Upper lobe of left lung (tissue), 6 donors: ENCODE results near the gene CUBN. TPM values are rescaled to one million over a fixed set of nuclear protein-coding genes. Genes with fewer than 3 reads are reported as not detected.

Source experiments
- ATAC-seq, 2 donors: fragments of 200-7000 bp; cut with Tn5 transposase; one replicate each; pipeline ENCODE4 v1.9.1; 2022; ENCODE audit warnings: mild to moderate bottlenecking in 2 of 2, moderate library complexity in 2 of 2; ENCODE audit not compliant: low FRiP score in 2 of 2
- DNase-seq, 2 donors: peaks; one replicate each; pipeline ENCODE4 v3.0.0-alpha.2; 2019 to 2020
- H3K27ac ChIP-seq, 4 donors: fragments of 200-600 bp; sonication (generic); one replicate each; pipeline ENCODE4 v1.5.1; 2016 to 2019
- H3K27me3 ChIP-seq, 4 donors: fragments of 200-600 bp; sonication (generic); one replicate each; pipeline ENCODE4 v1.5.1; 2017 to 2019
- H3K36me3 ChIP-seq, 4 donors: fragments of 200-600 bp; sonication (generic); one replicate each; pipeline ENCODE4 v1.5.1; 2016 to 2019
- H3K4me1 ChIP-seq, 4 donors: fragments of 200-600 bp; sonication (generic); one replicate each; pipeline ENCODE4 v1.5.1; 2018 to 2019
- H3K4me3 ChIP-seq, 4 donors: fragments of 200-600 bp; sonication (generic); one replicate each; pipeline ENCODE4 v1.5.1; 2017 to 2019; ENCODE audit warnings: mild to moderate bottlenecking in 2 of 4, moderate library complexity in 1 of 4
- H3K9me3 ChIP-seq, 4 donors: fragments of 200-600 bp; sonication (generic); one replicate each; pipeline ENCODE4 v1.5.1; 2018 to 2019
- CTCF ChIP-seq, 6 experiments: fragments of 450-650 bp in 4 of 6; fragments of 200-600 bp in 2 of 6; sonication (generic) in 2 of 6; IDR thresholded peaks; one replicate each; pipeline ENCODE4 v1.5.1; 2016 to 2019; ENCODE audit warnings: antibody characterized with exemption in 6 of 6
- EP300 ChIP-seq, 4 donors: sonication (generic); formaldehyde crosslinking; IDR thresholded peaks; one replicate each; pipeline ENCODE4 v1.5.1; 2017; ENCODE audit warnings: antibody characterized with exemption in 4 of 4, control low read depth in 2 of 4
- POLR2A ChIP-seq, 4 donors: fragments of 450-650 bp; IDR thresholded peaks; one replicate each; pipeline ENCODE4 v1.5.1; 2016 to 2017; ENCODE audit warnings: antibody characterized with exemption in 4 of 4, mild to moderate bottlenecking in 2 of 4
- POLR2AphosphoS5 ChIP-seq, 2 donors: sonication (generic); formaldehyde crosslinking; IDR thresholded peaks; one replicate each; pipeline ENCODE4 v1.5.1; 2017; ENCODE audit warnings: antibody characterized with exemption in 2 of 2
- WGBS, 2 donors: methylation state at CpG; one replicate each; pipeline ENCODE4 v1.1.5; 2017 to 2018; 5-methylcytosine and 5-hydroxymethylcytosine counted together
- total RNA-seq, 6 donors: library from RNA; depleted of rRNA in 4 of 6; stranded (reverse); fragments of >200 nt in 4 of 6; gene quantifications; one replicate each; pipeline versions ENCODE4 v1.1.0 to v1.2.1, GENCODE V29; 2016 to 2021
- donor health status: DM: no; HTN: no; CAD: no; lungs with moderate emphysema.
- donor health status: DM: no; HTN: yes; CAD: no; lungs with severe emphysema.

CUBN gene
- total RNA-seq, 6 donors from 2014 or later, result 1.0 to 9.4 (median 5.3) TPM

- ATAC-seq (peak in 1 of 2 donors; percentile 68), DNase-seq (no peak)
- Histone ChIP-seq H3K27me3 (no peaks in the 10 kb centered on the region), H3K9me3 (no peaks in the 10 kb centered on the region), H3K27ac (peak overlapping the region in 3 of 4 donors; percentile 4 to 53 (median 44)), H3K4me1 (peaks cover 0 to 10% (median 0%) of the 10 kb centered on the region in 4 donors), H3K36me3 (no peaks in the 10 kb centered on the region), H3K4me3 (no peak overlapping the region)
- TF ChIP-seq POLR2A (IDR thresholded peaks at IDR 0.05), result no peak
- no peak for TF ChIP-seq EP300 (IDR thresholded peaks at IDR 0.05)
- no peak for TF ChIP-seq CTCF (IDR thresholded peaks at IDR 0.05)
- TF ChIP-seq POLR2AphosphoS5 (IDR thresholded peaks at IDR 0.05), result no peak
- 70 to 77% methylated on average over 2 of the region's 2 CpGs for WGBS, 2 donors
Measured at GRCh38 chr10:17062493-17062892, 67.1 kb downstream of the CUBN start.

- Histone ChIP-seq H3K4me3 (no peak overlapping the region), H3K9me3 (no peaks in the 10 kb centered on the region), H3K27ac (peak overlapping the region in 3 of 4 donors; percentile 4 to 53 (median 44)), H3K36me3 (no peaks in the 10 kb centered on the region), H3K4me1 (peaks cover 0 to 10% (median 0%) of the 10 kb centered on the region in 4 donors), H3K27me3 (no peaks in the 10 kb centered on the region)
- TF ChIP-seq CTCF (IDR thresholded peaks at IDR 0.05), result no peak
- TF ChIP-seq EP300 (IDR thresholded peaks at IDR 0.05), result no peak
- no peak for TF ChIP-seq POLR2AphosphoS5 (IDR thresholded peaks at IDR 0.05)
- TF ChIP-seq POLR2A (IDR thresholded peaks at IDR 0.05), result no peak
- 88 to 92% methylated on average over 7 of the region's 7 CpGs for WGBS, 2 donors
- DNase-seq, result no peak
- ATAC-seq, result peak in 1 of 2 donors; percentile 73
Measured at GRCh38 chr10:17062009-17062408, 67.6 kb downstream of the CUBN start.

- Histone ChIP-seq H3K36me3 (no peaks in the 10 kb centered on the region), H3K27ac (no peak overlapping the region), H3K4me3 (no peak overlapping the region), H3K4me1 (peaks cover 0 to 10% (median 0%) of the 10 kb centered on the region in 4 donors), H3K27me3 (no peaks in the 10 kb centered on the region), H3K9me3 (no peaks in the 10 kb centered on the region)
- no peak for DNase-seq
- peak in 1 of 2 donors; percentile 32 for ATAC-seq
- no peak for TF ChIP-seq POLR2AphosphoS5 (IDR thresholded peaks at IDR 0.05)
- TF ChIP-seq POLR2A (IDR thresholded peaks at IDR 0.05), result no peak
- TF ChIP-seq CTCF (IDR thresholded peaks at IDR 0.05), result no peak
- no peak for TF ChIP-seq EP300 (IDR thresholded peaks at IDR 0.05)
- WGBS, 2 donors, result 82 to 88% methylated on average over 2 of the region's 2 CpGs
Measured at GRCh38 chr10:17061418-17061817, 68.2 kb downstream of the CUBN start.

- TF ChIP-seq POLR2A (IDR thresholded peaks at IDR 0.05), result no peak
- TF ChIP-seq CTCF (IDR thresholded peaks at IDR 0.05), result no peak
- no peak for TF ChIP-seq POLR2AphosphoS5 (IDR thresholded peaks at IDR 0.05)
- TF ChIP-seq EP300 (IDR thresholded peaks at IDR 0.05), result no peak
- ATAC-seq (no peak), DNase-seq (no peak)
- Histone ChIP-seq H3K27ac (no peak overlapping the region), H3K4me3 (no peak overlapping the region), H3K36me3 (no peaks in the 10 kb centered on the region), H3K4me1 (peaks cover 0 to 10% (median 0%) of the 10 kb centered on the region in 4 donors), H3K27me3 (no peaks in the 10 kb centered on the region), H3K9me3 (no peaks in the 10 kb centered on the region)
- 74 to 81% methylated on average over 6 of the region's 6 CpGs for WGBS, 2 donors
Measured at GRCh38 chr10:17060289-17060688, 69.3 kb downstream of the CUBN start.

- Histone ChIP-seq H3K9me3 (no peaks in the 10 kb centered on the region), H3K4me1 (peaks cover 0 to 10% (median 0%) of the 10 kb centered on the region in 4 donors), H3K36me3 (no peaks in the 10 kb centered on the region), H3K27me3 (no peaks in the 10 kb centered on the region), H3K27ac (no peak overlapping the region), H3K4me3 (no peak overlapping the region)
- DNase-seq (no peak), ATAC-seq (no peak)
- TF ChIP-seq EP300 (IDR thresholded peaks at IDR 0.05) (no peak), POLR2A (IDR thresholded peaks at IDR 0.05) (no peak), CTCF (IDR thresholded peaks at IDR 0.05) (no peak), POLR2AphosphoS5 (IDR thresholded peaks at IDR 0.05) (no peak)
Measured at GRCh38 chr10:17059197-17059688, 70.4 kb downstream of the CUBN start.
